Mesothelial cell of epicardium (in vitro differentiated cells): ENCODE measurements around the gene ENPP3. TPM values are rescaled to one million over a fixed set of nuclear protein-coding genes. Genes with fewer than 3 reads are reported as not detected.

Experiments
- DNase-seq, 2 experiments: peaks; one replicate each; pipeline ENCODE4 v3.0.0; 2021; ENCODE audit warnings: low spot score in 2 of 2; ENCODE audit not compliant: unreplicated experiment in 2 of 2
- H3K27ac Mint-ChIP-seq: 2 replicates; pipeline ENCODE4 v1.8.0; 2021; ENCODE audit warnings: mixed read lengths
- H3K27me3 Mint-ChIP-seq: 2 replicates; pipeline ENCODE4 v1.8.0; 2021; ENCODE audit warnings: low read depth, mixed read lengths
- H3K36me3 Mint-ChIP-seq: 2 replicates; pipeline ENCODE4 v1.8.0; 2021; ENCODE audit warnings: mixed read lengths
- H3K4me1 Mint-ChIP-seq: 2 replicates; pipeline ENCODE4 v1.8.0; 2021; ENCODE audit warnings: mixed read lengths
- H3K4me3 Mint-ChIP-seq: 2 replicates; pipeline ENCODE4 v1.8.0; 2021; ENCODE audit warnings: mild to moderate bottlenecking, moderate library complexity, mixed read lengths
- H3K9me3 Mint-ChIP-seq: 2 replicates; pipeline ENCODE4 v1.8.0; 2021; ENCODE audit warnings: mixed read lengths
- total RNA-seq: library from RNA; stranded (reverse); gene quantifications from 3 replicates; pipeline ENCODE4 v1.2.1, GENCODE V29; 2021
- TF ChIP-seq, protein P1 (sequence below): fragments of 200-600 bp; sonication (generic); IDR thresholded peaks from one replicate; pipeline ENCODE4 v1.5.0; 2021; ENCODE audit warnings: antibody characterized with exemption; ENCODE audit not compliant: unreplicated experiment

ENPP3 gene
- total RNA-seq, 1 donor from 2014 or later, result 0.89 TPM

DNA sequence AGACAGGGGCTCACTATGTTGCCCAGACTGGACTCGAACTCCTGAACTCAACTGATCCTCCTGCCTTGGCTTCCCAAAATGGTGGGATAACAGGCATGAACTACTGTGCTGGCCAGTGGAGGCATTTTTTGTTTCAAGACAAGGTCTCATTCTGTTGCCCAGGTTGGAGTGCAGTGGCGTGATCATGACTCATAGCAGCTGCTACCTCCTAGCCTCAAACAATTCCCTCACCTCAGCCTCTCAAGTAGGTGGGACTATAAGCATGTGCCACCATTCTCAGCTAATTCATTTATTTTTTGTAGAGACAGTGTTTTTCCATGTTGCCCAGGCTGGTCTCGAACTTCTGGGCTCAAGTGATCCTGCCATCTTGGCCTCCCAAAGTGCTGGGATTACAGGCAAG lies 17.2 kb downstream of the ENPP3 start:
- H3K36me3 Mint-ChIP-seq, result no peaks in the 10 kb centered on the region
- peaks cover 3% of the 10 kb centered on the region for H3K27me3 Mint-ChIP-seq
- H3K4me3 Mint-ChIP-seq, result no peak overlapping the region

DNA sequence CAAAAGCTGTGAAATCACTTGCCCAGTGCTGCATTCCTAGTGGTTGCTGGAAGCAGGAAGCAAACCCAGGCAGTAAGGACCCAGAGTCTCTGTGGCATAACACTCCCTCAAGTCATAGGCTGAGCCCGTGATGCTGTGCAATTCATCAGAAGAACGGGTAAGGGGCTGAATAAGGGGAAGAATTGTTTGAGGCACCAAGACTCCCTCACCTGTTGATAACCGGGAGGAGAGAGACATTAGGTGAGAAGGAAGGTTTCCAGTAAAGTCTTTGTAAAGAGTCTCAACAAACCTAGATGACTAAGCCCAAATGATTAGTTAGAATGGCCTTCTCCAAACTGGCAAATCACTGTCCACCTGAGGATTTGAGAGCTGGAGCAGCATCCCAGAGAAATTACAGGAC lies 18.3 kb downstream of the ENPP3 start:
- TF ChIP-seq, protein P1, sequence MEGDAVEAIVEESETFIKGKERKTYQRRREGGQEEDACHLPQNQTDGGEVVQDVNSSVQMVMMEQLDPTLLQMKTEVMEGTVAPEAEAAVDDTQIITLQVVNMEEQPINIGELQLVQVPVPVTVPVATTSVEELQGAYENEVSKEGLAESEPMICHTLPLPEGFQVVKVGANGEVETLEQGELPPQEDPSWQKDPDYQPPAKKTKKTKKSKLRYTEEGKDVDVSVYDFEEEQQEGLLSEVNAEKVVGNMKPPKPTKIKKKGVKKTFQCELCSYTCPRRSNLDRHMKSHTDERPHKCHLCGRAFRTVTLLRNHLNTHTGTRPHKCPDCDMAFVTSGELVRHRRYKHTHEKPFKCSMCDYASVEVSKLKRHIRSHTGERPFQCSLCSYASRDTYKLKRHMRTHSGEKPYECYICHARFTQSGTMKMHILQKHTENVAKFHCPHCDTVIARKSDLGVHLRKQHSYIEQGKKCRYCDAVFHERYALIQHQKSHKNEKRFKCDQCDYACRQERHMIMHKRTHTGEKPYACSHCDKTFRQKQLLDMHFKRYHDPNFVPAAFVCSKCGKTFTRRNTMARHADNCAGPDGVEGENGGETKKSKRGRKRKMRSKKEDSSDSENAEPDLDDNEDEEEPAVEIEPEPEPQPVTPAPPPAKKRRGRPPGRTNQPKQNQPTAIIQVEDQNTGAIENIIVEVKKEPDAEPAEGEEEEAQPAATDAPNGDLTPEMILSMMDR, result no peak
- Mint-ChIP-seq H3K4me3 (no peak overlapping the region), H3K4me1 (no peaks in the 10 kb centered on the region), H3K9me3 (no peaks in the 10 kb centered on the region), H3K36me3 (no peaks in the 10 kb centered on the region), H3K27me3 (peaks cover 3% of the 10 kb centered on the region), H3K27ac (no peak overlapping the region)
- no peak for DNase-seq

More for the DNA sequence above, 17.2 kb downstream of the ENPP3 start:
- TF ChIP-seq, protein P1, result no peak
- no peak for DNase-seq
- Mint-ChIP-seq H3K4me1 (no peaks in the 10 kb centered on the region), H3K27ac (no peak overlapping the region), H3K9me3 (no peaks in the 10 kb centered on the region)

DNA sequence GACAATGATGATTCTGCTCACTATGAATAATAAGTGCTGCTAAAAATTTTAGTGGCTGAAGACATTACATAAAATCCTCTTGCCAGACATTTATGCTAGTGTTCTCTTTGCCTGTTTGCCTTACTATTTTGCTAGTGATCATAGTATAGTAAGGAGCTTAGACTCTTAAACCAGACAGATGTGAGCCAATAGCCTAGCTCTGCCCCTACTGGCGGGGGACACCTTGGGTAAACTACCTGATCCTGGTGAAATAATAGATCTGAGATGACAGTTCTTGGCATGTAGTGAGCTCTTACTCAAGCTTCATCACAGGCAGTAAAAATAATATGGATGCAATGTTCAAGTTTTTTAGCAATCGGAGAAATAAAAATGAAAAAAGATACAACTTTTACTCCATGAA lies 18.8 kb downstream of the ENPP3 start:
- no peaks in the 10 kb centered on the region for H3K4me1 Mint-ChIP-seq
- no peaks in the 10 kb centered on the region for H3K9me3 Mint-ChIP-seq
- H3K27me3 Mint-ChIP-seq, result peaks cover 3% of the 10 kb centered on the region
- DNase-seq, result no peak
- H3K36me3 Mint-ChIP-seq, result no peaks in the 10 kb centered on the region
- no peak overlapping the region for H3K4me3 Mint-ChIP-seq
- no peak overlapping the region for H3K27ac Mint-ChIP-seq
- TF ChIP-seq, protein P1, result no peak

DNA sequence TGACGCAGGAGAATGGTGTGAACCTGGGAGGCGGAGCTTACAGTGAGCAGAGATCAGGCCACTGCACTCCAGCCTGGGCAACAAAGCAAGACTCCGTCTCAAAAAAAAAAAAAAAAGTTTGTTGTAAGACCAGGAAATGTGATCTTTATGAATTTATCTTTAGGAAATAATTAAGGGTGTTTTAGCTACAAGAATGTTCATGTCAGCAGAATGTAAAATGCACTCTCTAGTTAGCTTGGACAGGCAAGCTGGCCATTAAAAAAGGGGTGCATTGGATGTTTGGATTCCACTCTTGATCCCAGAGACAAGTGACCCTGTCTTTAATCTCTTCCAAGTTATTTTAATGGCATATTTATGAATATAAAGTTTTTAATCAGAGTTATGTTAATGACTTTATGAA lies 19.6 kb downstream of the ENPP3 start:
- no peak for DNase-seq
- no peaks in the 10 kb centered on the region for H3K4me1 Mint-ChIP-seq
- H3K27me3 Mint-ChIP-seq, result peaks cover 3% of the 10 kb centered on the region
- peaks cover under 1% of the 10 kb centered on the region for H3K9me3 Mint-ChIP-seq
- TF ChIP-seq, protein P1, result no peak
- H3K27ac Mint-ChIP-seq, result no peak overlapping the region
- H3K36me3 Mint-ChIP-seq, result no peaks in the 10 kb centered on the region
- no peak overlapping the region for H3K4me3 Mint-ChIP-seq

DNA sequence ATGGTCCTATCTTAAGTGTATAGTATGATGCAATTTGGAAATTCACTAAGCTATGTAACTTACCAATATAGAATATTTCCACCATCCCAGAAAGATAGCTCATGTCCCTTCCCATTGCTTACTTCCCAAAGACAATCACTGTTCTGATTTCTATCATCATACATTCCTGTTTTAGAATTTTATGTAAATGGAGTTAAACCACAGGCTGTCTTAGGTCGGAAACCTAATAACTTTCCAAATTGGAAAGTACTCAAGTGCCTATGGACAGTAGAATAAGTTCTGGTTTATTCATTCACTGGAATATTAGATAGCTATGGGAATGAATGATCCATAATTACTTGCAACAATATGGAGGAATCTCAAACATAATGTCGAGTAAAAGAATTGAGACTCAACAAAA lies 20.1 kb downstream of the ENPP3 start:
- Mint-ChIP-seq H3K4me3 (no peak overlapping the region), H3K36me3 (no peaks in the 10 kb centered on the region)

More for the DNA sequence above, 20.1 kb downstream of the ENPP3 start:
- no peak for DNase-seq
- H3K27me3 Mint-ChIP-seq, result peaks cover 3% of the 10 kb centered on the region
- peaks cover 4% of the 10 kb centered on the region for H3K9me3 Mint-ChIP-seq
- no peaks in the 10 kb centered on the region for H3K4me1 Mint-ChIP-seq
- H3K27ac Mint-ChIP-seq, result no peak overlapping the region
- TF ChIP-seq, protein P1, result no peak
